ENCODE measurements around the gene VANGL2. TPM values are rescaled to one million over a fixed set of nuclear protein-coding genes. Genes with fewer than 3 reads are reported as not detected.

The VANGL2 gene
- total RNA-seq, 1 donor from 2014 or later = 25.5 TPM

DNA sequence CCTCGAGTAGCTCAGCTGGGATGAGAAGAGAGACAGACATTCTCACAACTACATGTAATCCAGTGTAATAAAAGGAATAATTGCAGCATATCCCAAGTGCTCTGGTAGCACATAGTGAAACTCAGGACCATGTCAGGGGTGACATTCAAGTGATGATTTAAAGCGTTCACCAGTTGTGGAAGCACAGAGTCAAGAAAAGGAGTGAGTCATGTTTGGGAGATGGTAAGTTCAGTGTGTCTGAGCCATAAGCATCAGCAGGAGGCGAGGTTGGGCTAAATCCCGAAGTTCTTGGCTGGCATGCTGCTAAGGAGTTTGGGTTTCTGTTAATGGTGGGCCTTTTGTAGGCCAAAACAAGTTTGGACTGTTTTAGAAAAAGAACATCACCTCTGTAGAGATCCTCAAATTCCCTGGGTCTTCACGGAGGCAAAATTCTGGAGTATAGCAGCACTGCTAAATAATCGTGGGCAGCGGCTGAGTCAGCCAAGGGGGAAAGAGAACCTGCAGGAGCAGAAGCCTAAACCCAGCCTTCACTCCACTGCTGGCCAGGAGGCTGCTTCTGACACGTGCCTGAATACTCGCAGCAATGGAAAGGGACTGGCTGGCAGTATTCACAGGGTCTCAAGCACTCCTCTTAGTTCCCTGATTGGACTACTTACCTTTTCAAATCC is 40.7 kb upstream of the VANGL2 start:
- Histone ChIP-seq H3K9ac (ENCODE audit: low read length) (no peak overlapping the region), H3K4me1 (ENCODE audit: insufficient read depth, low read length) (no peaks in the 10 kb centered on the region), H3K9me3 (ENCODE audit: insufficient read depth, low read depth, low read length) (no peaks in the 10 kb centered on the region), H3K4me3 (ENCODE audit: insufficient read depth, low read depth, low read length) (no peak overlapping the region), H3K27ac (ENCODE audit: low read depth, low read length) (no peak overlapping the region), H3K27me3 (ENCODE audit: insufficient read depth, low read length) (no peaks in the 10 kb centered on the region), H2AFZ (ENCODE audit: low read depth, low read length) (no peak overlapping the region), H3K79me2 (ENCODE audit: insufficient read depth, low read length) (no peaks in the 10 kb centered on the region), H4K20me1 (ENCODE audit: insufficient read depth, low read length) (peaks cover 11% of the 10 kb centered on the region), H3K4me2 (ENCODE audit: low read length) (no peak overlapping the region), H3K36me3 (ENCODE audit: insufficient read depth, low read length) (peaks cover 17% of the 10 kb centered on the region)
- TF ChIP-seq, protein P1, sequence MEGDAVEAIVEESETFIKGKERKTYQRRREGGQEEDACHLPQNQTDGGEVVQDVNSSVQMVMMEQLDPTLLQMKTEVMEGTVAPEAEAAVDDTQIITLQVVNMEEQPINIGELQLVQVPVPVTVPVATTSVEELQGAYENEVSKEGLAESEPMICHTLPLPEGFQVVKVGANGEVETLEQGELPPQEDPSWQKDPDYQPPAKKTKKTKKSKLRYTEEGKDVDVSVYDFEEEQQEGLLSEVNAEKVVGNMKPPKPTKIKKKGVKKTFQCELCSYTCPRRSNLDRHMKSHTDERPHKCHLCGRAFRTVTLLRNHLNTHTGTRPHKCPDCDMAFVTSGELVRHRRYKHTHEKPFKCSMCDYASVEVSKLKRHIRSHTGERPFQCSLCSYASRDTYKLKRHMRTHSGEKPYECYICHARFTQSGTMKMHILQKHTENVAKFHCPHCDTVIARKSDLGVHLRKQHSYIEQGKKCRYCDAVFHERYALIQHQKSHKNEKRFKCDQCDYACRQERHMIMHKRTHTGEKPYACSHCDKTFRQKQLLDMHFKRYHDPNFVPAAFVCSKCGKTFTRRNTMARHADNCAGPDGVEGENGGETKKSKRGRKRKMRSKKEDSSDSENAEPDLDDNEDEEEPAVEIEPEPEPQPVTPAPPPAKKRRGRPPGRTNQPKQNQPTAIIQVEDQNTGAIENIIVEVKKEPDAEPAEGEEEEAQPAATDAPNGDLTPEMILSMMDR (IDR thresholded peaks at IDR 0.05; ENCODE audit: insufficient read depth, low read depth, low read length) = no peak
- no peak for TF ChIP-seq EZH2 (IDR thresholded peaks at IDR 0.05; ENCODE audit: insufficient read depth, low read length)
- Mint-ChIP-seq H3K27ac (ENCODE audit: unreplicated experiment) (no peak overlapping the region), H3K4me3 (ENCODE audit: unreplicated experiment) (no peak overlapping the region), H3K9me3 (ENCODE audit: unreplicated experiment) (no peaks in the 10 kb centered on the region), H3K36me3 (ENCODE audit: low read depth, unreplicated experiment) (peaks cover 39% of the 10 kb centered on the region), H3K27me3 (ENCODE audit: low read depth, unreplicated experiment) (peaks cover 2% of the 10 kb centered on the region), H3K4me1 (ENCODE audit: low read depth, unreplicated experiment) (peaks cover 18% of the 10 kb centered on the region)
- peak; percentile 10 for DNase-seq (ENCODE audit: low read depth)
- FAIRE-seq = no peak

- TF ChIP-seq, protein P1 (IDR thresholded peaks at IDR 0.05; ENCODE audit: insufficient read depth, low read depth, low read length) = no peak
- TF ChIP-seq EZH2 (IDR thresholded peaks at IDR 0.05; ENCODE audit: insufficient read depth, low read length) = no peak
- FAIRE-seq (no peak), DNase-seq (ENCODE audit: low read depth) (no peak)
- H3K9ac ChIP-seq (ENCODE audit: low read length) = no peak overlapping the region
- H3K4me1 Mint-ChIP-seq (ENCODE audit: low read depth, unreplicated experiment) = peaks cover 18% of the 10 kb centered on the region
- no peak overlapping the region for H3K4me3 Mint-ChIP-seq (ENCODE audit: unreplicated experiment)
- H3K27me3 ChIP-seq (ENCODE audit: insufficient read depth, low read length) = no peaks in the 10 kb centered on the region
- H3K27me3 Mint-ChIP-seq (ENCODE audit: low read depth, unreplicated experiment) = peaks cover 2% of the 10 kb centered on the region
- no peaks in the 10 kb centered on the region for H3K4me1 ChIP-seq (ENCODE audit: insufficient read depth, low read length)
- H3K4me3 ChIP-seq (ENCODE audit: insufficient read depth, low read depth, low read length) = no peak overlapping the region
- H3K36me3 ChIP-seq (ENCODE audit: insufficient read depth, low read length) = peaks cover 13% of the 10 kb centered on the region
- no peak overlapping the region for H3K27ac ChIP-seq (ENCODE audit: low read depth, low read length)
- no peak overlapping the region for H3K27ac Mint-ChIP-seq (ENCODE audit: unreplicated experiment)
- peaks cover 11% of the 10 kb centered on the region for H4K20me1 ChIP-seq (ENCODE audit: insufficient read depth, low read length)
- peaks cover 35% of the 10 kb centered on the region for H3K36me3 Mint-ChIP-seq (ENCODE audit: low read depth, unreplicated experiment)
- H3K9me3 ChIP-seq (ENCODE audit: insufficient read depth, low read depth, low read length) = no peaks in the 10 kb centered on the region
- no peak overlapping the region for H3K4me2 ChIP-seq (ENCODE audit: low read length)
- H3K9me3 Mint-ChIP-seq (ENCODE audit: unreplicated experiment) = no peaks in the 10 kb centered on the region
- no peak overlapping the region for H2AFZ ChIP-seq (ENCODE audit: low read depth, low read length)
- no peaks in the 10 kb centered on the region for H3K79me2 ChIP-seq (ENCODE audit: insufficient read depth, low read length)
Observed at GRCh38 chr1:160360227-160360695, 40.1 kb upstream of the VANGL2 start.

GRCh38 chr1:160361199-160361598 is 39.2 kb upstream of the VANGL2 start:
- Histone ChIP-seq H3K27me3 (ENCODE audit: insufficient read depth, low read length) (no peaks in the 10 kb centered on the region), H3K9ac (ENCODE audit: low read length) (no peak overlapping the region), H3K4me1 (ENCODE audit: insufficient read depth, low read length) (no peaks in the 10 kb centered on the region), H3K4me3 (ENCODE audit: insufficient read depth, low read depth, low read length) (no peak overlapping the region), H3K9me3 (ENCODE audit: insufficient read depth, low read depth, low read length) (no peaks in the 10 kb centered on the region), H3K27ac (ENCODE audit: low read depth, low read length) (no peak overlapping the region), H3K4me2 (ENCODE audit: low read length) (no peak overlapping the region), H3K36me3 (ENCODE audit: insufficient read depth, low read length) (peaks cover 3% of the 10 kb centered on the region), H4K20me1 (ENCODE audit: insufficient read depth, low read length) (peaks cover 11% of the 10 kb centered on the region), H2AFZ (ENCODE audit: low read depth, low read length) (no peak overlapping the region), H3K79me2 (ENCODE audit: insufficient read depth, low read length) (no peaks in the 10 kb centered on the region)
- H3K9me3 Mint-ChIP-seq (ENCODE audit: unreplicated experiment) = no peaks in the 10 kb centered on the region
- H3K27me3 Mint-ChIP-seq (ENCODE audit: low read depth, unreplicated experiment) = peaks cover 2% of the 10 kb centered on the region
- DNase-seq (ENCODE audit: low read depth) = no peak
- H3K36me3 Mint-ChIP-seq (ENCODE audit: low read depth, unreplicated experiment) = peaks cover 29% of the 10 kb centered on the region
- FAIRE-seq = no peak
- TF ChIP-seq EZH2 (IDR thresholded peaks at IDR 0.05; ENCODE audit: insufficient read depth, low read length) = no peak
- TF ChIP-seq, protein P1 (IDR thresholded peaks at IDR 0.05; ENCODE audit: insufficient read depth, low read depth, low read length) = no peak
- H3K4me1 Mint-ChIP-seq (ENCODE audit: low read depth, unreplicated experiment) = peaks cover 18% of the 10 kb centered on the region
- peak overlapping the region; percentile 22 for H3K27ac Mint-ChIP-seq (ENCODE audit: unreplicated experiment)
- no peak overlapping the region for H3K4me3 Mint-ChIP-seq (ENCODE audit: unreplicated experiment)

Measured in astrocyte (in vitro differentiated cells and primary cell).